ENCODE data around the gene TMEM269. TPM values are rescaled to one million over a fixed set of nuclear protein-coding genes. Genes with fewer than 3 reads are reported as not detected.

The TMEM269 gene, protein sequence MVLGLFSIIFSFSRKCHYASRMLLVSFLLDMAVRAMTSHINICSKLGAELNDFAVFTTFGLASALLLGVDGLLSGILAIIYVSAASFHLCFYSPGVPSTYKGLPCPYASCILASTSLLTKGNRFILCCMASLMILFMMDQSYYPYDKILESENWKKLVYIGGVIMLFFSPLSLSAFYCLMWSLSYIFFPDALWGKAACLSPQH
- not detected in 2 replicates for total RNA-seq

DNA sequence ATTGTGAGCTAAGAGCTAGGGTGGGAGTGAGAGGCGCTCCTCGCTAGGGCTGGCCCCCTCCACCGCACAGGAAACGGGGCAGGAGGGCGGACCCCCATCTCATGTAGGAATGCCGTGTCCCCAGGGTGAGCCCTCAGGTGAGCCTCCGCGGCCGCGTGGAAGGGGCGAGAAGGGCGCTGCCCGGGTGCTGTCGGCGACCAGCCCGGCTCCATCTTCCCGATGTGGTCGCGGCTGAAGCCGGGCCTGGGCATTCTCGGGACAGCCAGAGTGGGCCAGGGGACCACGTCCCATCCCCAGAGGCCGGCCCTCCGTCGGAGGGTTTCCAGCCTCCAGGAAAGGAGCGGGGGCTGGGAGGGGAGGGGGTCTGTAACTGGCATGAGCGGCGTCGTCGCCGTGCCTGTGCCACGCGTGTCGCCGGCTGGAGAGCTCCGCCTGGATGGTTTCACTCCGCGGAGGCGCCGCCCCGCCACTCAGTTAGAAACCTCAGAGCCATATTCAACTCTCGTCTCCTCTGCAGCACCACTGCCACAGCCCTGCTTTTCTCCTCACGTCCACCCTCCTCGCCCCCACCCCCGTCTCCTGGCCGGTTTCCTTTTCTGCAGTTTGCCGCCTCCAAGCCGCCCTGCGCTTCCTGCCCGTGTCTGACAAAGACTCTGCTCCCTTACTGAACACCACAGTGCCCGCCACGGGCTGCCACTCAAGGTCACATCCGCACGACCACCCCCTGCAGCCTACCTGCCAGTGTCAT, at the start of gene TMEM269:
TSS of gene TMEM269 (plus strand) at position 46 of the 748 bp plus-strand sequence. CDS start 4,903 bp downstream, outside the sequence.

DNA sequence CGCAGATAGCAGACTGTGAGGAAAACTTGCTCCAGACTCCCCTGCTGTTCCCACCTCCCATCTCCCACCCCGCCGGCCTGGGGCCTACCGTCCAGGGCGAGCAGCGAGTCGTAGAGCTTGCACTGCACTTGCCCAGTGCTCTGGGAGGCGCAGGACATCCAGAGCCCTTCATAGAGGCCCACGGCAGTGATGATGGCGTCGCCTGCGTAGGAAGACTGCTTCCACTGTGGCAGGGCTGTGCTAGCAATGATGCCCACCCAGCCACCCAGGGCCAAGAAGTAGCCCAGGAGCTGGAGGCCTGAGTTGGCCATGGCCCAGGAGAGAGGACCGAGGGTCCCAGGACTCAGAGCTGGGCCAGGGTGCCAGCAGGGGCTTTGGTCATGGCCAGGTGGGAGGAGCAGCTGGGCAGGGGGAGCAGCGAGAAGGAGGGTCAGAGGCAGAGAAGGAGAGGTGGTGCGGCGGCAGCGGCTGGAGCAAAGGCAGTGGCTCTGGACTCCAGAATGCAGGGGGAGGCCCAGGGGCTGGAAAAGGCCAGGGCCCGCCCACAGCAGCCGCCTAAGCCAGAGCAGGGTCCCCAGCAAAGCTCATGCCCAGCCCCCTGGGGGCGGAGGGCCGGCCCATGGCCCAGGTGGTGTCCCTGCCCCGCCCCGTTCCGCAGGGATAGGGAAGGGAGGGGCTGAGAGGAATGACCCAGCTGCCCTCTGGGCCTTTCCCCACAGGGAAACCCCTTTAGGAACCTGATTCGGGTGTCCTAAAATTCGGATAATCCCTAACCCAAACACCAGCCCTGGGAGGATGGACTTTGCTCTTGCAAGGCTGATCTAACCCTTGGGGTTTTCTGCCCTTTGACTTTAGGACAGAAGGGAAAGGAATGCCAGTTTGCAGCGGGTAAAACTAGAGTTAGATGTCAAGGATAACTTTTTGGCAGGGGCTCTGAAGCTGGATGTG, 44.8 kb upstream of the TMEM269 start, which contains the start of gene CLDN19:
TSS of gene CLDN19 (minus strand) at position 484 of the 948 bp plus-strand sequence. CDS start at position 311, 173 bp downstream.

DNA sequence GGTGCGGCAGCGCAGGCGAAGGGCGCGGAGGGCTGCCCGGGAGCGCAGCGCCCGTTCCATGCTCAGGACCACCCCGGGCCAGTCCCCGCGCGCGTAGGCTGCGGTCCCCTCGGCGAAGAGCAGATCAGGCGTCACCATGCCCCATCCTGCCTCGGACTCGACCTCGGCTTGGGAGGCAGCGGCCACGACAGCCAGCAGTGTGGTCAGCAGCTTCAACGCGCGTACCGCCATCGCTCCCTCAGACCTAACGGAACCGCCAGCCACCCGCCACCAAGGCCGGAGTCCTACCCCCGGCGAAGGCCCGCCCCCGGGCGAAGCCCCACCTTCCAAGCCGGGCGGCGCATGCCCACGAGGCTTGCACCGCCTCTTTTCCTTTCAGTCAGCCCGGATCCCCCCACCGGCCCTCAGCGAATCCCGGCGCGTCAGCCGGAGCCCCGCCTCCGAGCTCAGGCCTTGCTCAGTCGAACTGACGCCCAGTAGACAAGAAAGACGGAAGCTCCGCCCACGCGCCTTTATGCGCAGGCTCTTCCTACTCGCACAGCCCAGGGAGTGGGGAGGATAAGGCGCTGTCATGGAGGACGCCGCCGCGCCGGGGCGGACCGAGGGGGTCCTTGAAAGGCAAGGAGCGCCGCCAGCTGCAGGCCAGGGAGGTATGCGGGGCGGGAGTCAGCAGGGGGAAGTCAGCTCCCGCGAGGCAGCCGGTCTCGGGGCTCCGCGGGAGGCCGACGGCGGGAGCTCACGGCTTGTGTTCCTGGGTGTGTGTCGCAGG, 17.9 kb upstream of the TMEM269 start, which contains the start of the genes C1orf50 and P3H1:
TSS of gene C1orf50 (plus strand) at position 509 of the 769 bp plus-strand sequence. CDS start at position 572, 63 bp downstream.
TSS of gene P3H1 (minus strand) at position 288 of the 769 bp plus-strand sequence. CDS start at position 231, 57 bp downstream.

DNA sequence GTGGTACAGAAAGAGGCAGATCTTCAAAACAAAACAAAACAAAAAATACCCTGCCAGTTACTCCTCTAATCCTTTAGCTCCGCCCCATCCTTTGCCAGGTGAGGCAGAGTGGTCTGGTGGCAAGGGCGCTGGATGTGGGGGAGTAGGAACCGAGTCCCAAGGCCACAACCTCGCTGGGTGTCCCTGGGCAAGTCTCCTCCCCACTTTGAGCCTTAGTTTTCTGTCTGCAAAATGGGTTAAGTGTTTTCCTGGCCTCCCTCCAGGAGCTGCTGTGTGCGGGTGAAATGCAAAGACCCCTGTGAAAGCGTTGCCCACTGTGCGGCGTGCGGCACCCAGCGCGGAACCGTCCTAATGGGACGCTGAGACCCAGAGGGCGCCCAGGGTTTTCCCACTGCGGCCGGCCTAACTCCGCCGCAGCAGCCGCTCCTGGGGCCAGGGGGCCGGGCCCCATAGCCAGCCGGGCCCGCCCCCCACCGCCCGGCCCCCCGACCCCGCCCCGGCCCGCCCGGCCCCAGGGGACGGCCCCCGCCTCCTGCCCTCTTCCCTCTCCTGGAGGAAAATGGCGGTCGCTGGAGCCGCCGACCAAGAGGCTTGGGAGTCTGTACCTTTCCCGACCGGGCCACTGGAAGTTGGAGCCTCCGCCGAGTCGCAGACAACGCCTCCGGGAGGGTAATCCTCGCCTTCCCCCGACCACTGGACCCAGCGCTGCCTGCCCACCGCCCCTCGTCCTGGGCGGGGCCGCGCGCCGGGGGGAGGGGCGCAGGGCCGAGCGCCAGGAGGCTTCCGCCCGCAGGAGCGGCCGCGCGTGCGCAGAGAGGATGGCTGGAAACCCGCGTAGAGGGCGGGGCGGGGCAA, 32.0 kb downstream of the TMEM269 start, which contains the start of the genes ERMAP and SVBP:
TSS of gene ERMAP (plus strand) at position 538 of the 855 bp plus-strand sequence. CDS start 13,327 bp downstream, outside the sequence.
TSS of gene SVBP (minus strand) at position 813 of the 855 bp plus-strand sequence. CDS start 853 bp downstream, outside the sequence.

DNA sequence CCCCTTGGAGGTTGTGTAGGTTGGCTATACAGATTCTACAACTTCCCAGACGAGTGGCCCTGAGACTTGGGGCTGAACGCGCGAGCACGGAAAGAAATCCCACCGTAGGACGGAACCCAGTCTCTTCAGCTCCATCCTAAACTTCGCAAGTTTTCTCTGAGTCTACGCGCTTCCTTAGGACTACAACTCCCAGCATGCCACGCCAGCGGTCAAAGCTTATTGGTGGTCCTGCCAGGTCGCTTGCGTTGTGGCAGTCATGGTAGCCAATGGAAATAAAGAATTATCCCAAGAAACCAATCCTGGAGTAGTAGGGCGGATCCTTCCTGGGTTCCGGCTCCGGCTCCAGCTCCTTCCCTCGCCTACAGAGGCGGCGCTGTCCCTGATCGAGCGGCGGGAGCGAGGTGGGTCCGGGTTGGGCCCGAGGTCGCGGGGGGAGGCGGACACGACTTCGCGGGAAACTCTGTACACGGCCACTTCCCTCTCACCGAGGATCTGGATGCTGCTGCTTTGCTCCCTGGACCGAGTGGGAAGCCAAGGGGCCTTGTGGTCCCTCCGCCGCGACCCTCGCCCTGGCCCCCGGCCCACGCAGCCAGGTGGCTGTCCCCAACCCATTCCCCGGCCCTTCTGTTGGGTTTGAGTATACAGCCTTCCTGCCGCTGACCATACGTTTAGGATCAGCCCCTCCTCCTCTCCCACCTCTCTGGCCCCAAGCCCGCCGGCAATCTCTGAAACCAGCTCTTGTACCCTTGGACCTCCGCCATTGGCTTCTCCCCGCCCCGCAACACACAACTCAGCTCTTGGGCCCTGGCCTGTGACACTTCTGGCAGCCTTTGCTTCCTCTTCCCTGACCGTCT, 61.7 kb downstream of the TMEM269 start, which contains the start of gene ZNF691:
TSS of gene ZNF691 (plus strand) at position 357 of the 854 bp plus-strand sequence. CDS start 3,046 bp downstream, outside the sequence.

Other genes starting within 250 kb of the TMEM269 start
- gene PPIH, start 126.6 kb upstream of the TMEM269 start, total RNA-seq, result 51.2 and 61.2 TPM in 2 replicates
- gene YBX1, start 102.6 kb upstream of the TMEM269 start, total RNA-seq, result 770 and 779 TPM in 2 replicates
- gene CLDN19, start 44.8 kb upstream of the TMEM269 start, total RNA-seq, result not detected in 2 replicates
- gene P3H1, start 18.0 kb upstream of the TMEM269 start, total RNA-seq, result 62.2 and 76.6 TPM in 2 replicates
- 1.6 and 7.9 TPM in 2 replicates for gene C1orf50, start 17.7 kb upstream of the TMEM269 start, total RNA-seq
- gene ERMAP, start 32.1 kb downstream of the TMEM269 start, total RNA-seq, result 6.4 and 6.9 TPM in 2 replicates
- gene SVBP, start 32.4 kb downstream of the TMEM269 start, total RNA-seq, result 17.8 and 24.2 TPM in 2 replicates
- gene ZNF691, start 61.6 kb downstream of the TMEM269 start, total RNA-seq, result 5.7 and 7.5 TPM in 2 replicates
- 45.2 and 65.4 TPM in 2 replicates for gene SLC2A1, start 173.9 kb downstream of the TMEM269 start, total RNA-seq

All from mammary microvascular endothelial cell (primary cell).